ENCODE results near the gene TRO. TPM values are rescaled to one million over a fixed set of nuclear protein-coding genes. Genes with fewer than 3 reads are reported as not detected.

The TRO gene
- total RNA-seq, 1 experiment from 2014 or later: 51.0 TPM

DNA sequence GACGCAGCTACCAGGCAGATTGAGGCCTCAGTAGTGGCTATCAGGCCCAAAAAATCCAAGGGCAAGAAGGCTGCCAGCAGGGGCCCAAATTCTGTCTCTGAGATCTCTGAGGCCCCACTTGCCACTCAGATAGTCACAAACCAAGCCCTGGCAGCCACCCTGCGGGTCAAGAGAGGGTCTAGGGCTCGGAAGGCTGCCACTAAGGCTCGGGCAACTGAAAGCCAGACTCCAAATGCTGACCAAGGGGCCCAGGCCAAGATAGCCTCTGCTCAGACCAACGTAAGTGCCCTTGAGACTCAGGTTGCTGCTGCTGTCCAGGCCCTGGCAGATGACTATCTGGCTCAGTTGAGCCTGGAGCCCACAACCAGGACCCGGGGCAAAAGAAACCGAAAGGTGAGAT is 2.8 kb downstream of the TRO start (continued):
- TF ChIP-seq, protein P1, sequence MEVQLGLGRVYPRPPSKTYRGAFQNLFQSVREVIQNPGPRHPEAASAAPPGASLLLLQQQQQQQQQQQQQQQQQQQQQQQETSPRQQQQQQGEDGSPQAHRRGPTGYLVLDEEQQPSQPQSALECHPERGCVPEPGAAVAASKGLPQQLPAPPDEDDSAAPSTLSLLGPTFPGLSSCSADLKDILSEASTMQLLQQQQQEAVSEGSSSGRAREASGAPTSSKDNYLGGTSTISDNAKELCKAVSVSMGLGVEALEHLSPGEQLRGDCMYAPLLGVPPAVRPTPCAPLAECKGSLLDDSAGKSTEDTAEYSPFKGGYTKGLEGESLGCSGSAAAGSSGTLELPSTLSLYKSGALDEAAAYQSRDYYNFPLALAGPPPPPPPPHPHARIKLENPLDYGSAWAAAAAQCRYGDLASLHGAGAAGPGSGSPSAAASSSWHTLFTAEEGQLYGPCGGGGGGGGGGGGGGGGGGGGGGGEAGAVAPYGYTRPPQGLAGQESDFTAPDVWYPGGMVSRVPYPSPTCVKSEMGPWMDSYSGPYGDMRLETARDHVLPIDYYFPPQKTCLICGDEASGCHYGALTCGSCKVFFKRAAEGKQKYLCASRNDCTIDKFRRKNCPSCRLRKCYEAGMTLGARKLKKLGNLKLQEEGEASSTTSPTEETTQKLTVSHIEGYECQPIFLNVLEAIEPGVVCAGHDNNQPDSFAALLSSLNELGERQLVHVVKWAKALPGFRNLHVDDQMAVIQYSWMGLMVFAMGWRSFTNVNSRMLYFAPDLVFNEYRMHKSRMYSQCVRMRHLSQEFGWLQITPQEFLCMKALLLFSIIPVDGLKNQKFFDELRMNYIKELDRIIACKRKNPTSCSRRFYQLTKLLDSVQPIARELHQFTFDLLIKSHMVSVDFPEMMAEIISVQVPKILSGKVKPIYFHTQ (CRISPR knock-in tag; IDR thresholded peaks at IDR 0.05): no peak
- no peak for TF ChIP-seq SP1 (CRISPR knock-in tag; conservative IDR thresholded peaks at IDR 0.05)

DNA sequence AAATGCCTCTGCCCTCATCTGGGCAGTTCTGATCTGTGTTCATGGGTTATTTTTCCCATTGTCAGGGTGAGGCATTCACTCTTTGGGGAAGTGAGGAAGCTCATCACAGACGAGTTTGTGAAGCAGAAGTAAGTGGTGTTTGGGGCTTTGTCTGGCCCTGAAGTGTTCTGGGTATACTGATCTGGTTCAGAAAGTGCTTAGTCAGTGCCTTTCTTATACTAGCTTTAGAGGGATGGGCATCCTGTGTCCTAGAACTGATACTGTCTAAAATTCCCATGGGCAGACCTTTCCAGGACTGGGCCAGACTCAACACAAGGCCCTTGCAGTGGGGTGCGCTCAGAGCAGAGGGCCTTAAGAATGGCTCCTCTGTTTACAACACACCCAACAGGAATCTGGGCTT is 6.4 kb downstream of the TRO start:
- no peak for DNase-seq (ENCODE audit: low spot score)
- H3K36me3 Mint-ChIP-seq: peaks cover 43% of the 10 kb centered on the region
- no peak overlapping the region for H3K4me3 Mint-ChIP-seq
- no peak for ATAC-seq
- H3K27ac Mint-ChIP-seq: no peak overlapping the region
- CTCF ChIA-PET: no interaction called here
- H3K9me3 Mint-ChIP-seq: no peaks in the 10 kb centered on the region
- H3K4me1 Mint-ChIP-seq: 0 out of 2 replicates have a peak, but pooled peaks cover 2% of the 10 kb centered on the region
- no peaks in the 10 kb centered on the region for H3K27me3 Mint-ChIP-seq (ENCODE audit: low read depth)
- POLR2A ChIA-PET: no interaction called here
- TF ChIP-seq RORB (CRISPR knock-in tag; IDR thresholded peaks at IDR 0.05): no peak
- TF ChIP-seq, protein P2, sequence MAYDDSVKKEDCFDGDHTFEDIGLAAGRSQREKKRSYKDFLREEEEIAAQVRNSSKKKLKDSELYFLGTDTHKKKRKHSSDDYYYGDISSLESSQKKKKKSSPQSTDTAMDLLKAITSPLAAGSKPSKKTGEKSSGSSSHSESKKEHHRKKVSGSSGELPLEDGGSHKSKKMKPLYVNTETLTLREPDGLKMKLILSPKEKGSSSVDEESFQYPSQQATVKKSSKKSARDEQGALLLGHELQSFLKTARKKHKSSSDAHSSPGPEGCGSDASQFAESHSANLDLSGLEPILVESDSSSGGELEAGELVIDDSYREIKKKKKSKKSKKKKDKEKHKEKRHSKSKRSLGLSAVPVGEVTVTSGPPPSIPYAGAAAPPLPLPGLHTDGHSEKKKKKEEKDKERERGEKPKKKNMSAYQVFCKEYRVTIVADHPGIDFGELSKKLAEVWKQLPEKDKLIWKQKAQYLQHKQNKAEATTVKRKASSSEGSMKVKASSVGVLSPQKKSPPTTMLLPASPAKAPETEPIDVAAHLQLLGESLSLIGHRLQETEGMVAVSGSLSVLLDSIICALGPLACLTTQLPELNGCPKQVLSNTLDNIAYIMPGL (CRISPR knock-in tag; IDR thresholded peaks at IDR 0.05): no peak
- TF ChIP-seq ETV6 (CRISPR knock-in tag; IDR thresholded peaks at IDR 0.05): no peak
- TF ChIP-seq TCF7 (CRISPR knock-in tag; IDR thresholded peaks at IDR 0.05; ENCODE audit: low read depth): no peak
- TF ChIP-seq, protein P1 (CRISPR knock-in tag; IDR thresholded peaks at IDR 0.05): no peak
- TF ChIP-seq, protein P3, sequence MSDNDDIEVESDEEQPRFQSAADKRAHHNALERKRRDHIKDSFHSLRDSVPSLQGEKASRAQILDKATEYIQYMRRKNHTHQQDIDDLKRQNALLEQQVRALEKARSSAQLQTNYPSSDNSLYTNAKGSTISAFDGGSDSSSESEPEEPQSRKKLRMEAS (CRISPR knock-in tag; IDR thresholded peaks at IDR 0.05): no peak
- TF ChIP-seq PRRX2 (CRISPR knock-in tag; IDR thresholded peaks at IDR 0.05): no peak
- TF ChIP-seq, protein P4, sequence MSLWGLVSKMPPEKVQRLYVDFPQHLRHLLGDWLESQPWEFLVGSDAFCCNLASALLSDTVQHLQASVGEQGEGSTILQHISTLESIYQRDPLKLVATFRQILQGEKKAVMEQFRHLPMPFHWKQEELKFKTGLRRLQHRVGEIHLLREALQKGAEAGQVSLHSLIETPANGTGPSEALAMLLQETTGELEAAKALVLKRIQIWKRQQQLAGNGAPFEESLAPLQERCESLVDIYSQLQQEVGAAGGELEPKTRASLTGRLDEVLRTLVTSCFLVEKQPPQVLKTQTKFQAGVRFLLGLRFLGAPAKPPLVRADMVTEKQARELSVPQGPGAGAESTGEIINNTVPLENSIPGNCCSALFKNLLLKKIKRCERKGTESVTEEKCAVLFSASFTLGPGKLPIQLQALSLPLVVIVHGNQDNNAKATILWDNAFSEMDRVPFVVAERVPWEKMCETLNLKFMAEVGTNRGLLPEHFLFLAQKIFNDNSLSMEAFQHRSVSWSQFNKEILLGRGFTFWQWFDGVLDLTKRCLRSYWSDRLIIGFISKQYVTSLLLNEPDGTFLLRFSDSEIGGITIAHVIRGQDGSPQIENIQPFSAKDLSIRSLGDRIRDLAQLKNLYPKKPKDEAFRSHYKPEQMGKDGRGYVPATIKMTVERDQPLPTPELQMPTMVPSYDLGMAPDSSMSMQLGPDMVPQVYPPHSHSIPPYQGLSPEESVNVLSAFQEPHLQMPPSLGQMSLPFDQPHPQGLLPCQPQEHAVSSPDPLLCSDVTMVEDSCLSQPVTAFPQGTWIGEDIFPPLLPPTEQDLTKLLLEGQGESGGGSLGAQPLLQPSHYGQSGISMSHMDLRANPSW (CRISPR knock-in tag; conservative IDR thresholded peaks at IDR 0.05; ENCODE audit: low read depth): no peak
- TF ChIP-seq SMAD3 (CRISPR knock-in tag; IDR thresholded peaks at IDR 0.05; ENCODE audit: borderline replicate concordance): no peak
- no peak for TF ChIP-seq ZNF423 (CRISPR knock-in tag; IDR thresholded peaks at IDR 0.05)
- TF ChIP-seq IRF2 (CRISPR knock-in tag; IDR thresholded peaks at IDR 0.05; ENCODE audit: borderline replicate concordance, low read depth): no peak
- no peak for TF ChIP-seq ZNF416 (CRISPR knock-in tag; IDR thresholded peaks at IDR 0.05)
- no peak for TF ChIP-seq EMX1 (CRISPR knock-in tag; IDR thresholded peaks at IDR 0.05)
- TF ChIP-seq, protein P5, sequence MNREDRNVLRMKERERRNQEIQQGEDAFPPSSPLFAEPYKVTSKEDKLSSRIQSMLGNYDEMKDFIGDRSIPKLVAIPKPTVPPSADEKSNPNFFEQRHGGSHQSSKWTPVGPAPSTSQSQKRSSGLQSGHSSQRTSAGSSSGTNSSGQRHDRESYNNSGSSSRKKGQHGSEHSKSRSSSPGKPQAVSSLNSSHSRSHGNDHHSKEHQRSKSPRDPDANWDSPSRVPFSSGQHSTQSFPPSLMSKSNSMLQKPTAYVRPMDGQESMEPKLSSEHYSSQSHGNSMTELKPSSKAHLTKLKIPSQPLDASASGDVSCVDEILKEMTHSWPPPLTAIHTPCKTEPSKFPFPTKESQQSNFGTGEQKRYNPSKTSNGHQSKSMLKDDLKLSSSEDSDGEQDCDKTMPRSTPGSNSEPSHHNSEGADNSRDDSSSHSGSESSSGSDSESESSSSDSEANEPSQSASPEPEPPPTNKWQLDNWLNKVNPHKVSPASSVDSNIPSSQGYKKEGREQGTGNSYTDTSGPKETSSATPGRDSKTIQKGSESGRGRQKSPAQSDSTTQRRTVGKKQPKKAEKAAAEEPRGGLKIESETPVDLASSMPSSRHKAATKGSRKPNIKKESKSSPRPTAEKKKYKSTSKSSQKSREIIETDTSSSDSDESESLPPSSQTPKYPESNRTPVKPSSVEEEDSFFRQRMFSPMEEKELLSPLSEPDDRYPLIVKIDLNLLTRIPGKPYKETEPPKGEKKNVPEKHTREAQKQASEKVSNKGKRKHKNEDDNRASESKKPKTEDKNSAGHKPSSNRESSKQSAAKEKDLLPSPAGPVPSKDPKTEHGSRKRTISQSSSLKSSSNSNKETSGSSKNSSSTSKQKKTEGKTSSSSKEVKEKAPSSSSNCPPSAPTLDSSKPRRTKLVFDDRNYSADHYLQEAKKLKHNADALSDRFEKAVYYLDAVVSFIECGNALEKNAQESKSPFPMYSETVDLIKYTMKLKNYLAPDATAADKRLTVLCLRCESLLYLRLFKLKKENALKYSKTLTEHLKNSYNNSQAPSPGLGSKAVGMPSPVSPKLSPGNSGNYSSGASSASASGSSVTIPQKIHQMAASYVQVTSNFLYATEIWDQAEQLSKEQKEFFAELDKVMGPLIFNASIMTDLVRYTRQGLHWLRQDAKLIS (CRISPR knock-in tag; IDR thresholded peaks at IDR 0.05; ENCODE audit: borderline replicate concordance): no peak
- TF ChIP-seq, protein P6, sequence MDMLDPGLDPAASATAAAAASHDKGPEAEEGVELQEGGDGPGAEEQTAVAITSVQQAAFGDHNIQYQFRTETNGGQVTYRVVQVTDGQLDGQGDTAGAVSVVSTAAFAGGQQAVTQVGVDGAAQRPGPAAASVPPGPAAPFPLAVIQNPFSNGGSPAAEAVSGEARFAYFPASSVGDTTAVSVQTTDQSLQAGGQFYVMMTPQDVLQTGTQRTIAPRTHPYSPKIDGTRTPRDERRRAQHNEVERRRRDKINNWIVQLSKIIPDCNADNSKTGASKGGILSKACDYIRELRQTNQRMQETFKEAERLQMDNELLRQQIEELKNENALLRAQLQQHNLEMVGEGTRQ (CRISPR knock-in tag; IDR thresholded peaks at IDR 0.05): no peak
- no peak for TF ChIP-seq KAT7 (CRISPR knock-in tag; IDR thresholded peaks at IDR 0.05; ENCODE audit: borderline replicate concordance)
- no peak for TF ChIP-seq ZNF317 (CRISPR knock-in tag; IDR thresholded peaks at IDR 0.05; ENCODE audit: borderline replicate concordance, low read depth)
- TF ChIP-seq, protein P7, sequence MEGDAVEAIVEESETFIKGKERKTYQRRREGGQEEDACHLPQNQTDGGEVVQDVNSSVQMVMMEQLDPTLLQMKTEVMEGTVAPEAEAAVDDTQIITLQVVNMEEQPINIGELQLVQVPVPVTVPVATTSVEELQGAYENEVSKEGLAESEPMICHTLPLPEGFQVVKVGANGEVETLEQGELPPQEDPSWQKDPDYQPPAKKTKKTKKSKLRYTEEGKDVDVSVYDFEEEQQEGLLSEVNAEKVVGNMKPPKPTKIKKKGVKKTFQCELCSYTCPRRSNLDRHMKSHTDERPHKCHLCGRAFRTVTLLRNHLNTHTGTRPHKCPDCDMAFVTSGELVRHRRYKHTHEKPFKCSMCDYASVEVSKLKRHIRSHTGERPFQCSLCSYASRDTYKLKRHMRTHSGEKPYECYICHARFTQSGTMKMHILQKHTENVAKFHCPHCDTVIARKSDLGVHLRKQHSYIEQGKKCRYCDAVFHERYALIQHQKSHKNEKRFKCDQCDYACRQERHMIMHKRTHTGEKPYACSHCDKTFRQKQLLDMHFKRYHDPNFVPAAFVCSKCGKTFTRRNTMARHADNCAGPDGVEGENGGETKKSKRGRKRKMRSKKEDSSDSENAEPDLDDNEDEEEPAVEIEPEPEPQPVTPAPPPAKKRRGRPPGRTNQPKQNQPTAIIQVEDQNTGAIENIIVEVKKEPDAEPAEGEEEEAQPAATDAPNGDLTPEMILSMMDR (IDR thresholded peaks at IDR 0.05): no peak

Measured in WTC11 (cell line).